Measurements from ENCODE around the gene MKNK2. TPM values are rescaled to one million over a fixed set of nuclear protein-coding genes. Genes with fewer than 3 reads are reported as not detected.

The MKNK2 gene
- total RNA-seq, 1 experiment from 2014 or later = 271 TPM

GRCh38 chr19:2032296-2032941 is 18.6 kb downstream of the MKNK2 start:
- TSS peak; percentile 68 for BruUV-seq (replicated peaks)
- no peak for TF ChIP-seq REST (IDR thresholded peaks at IDR 0.05; ENCODE audit: low read depth)
- TF ChIP-seq SRF (IDR thresholded peaks at IDR 0.05; ENCODE audit: low read depth) = no peak
- peak; percentile 91; the same call in 1 of the 2 replicates for TF ChIP-seq CBX3 (IDR thresholded peaks at IDR 0.05; ENCODE audit: low read depth)
- TF ChIP-seq YY1 (IDR thresholded peaks at IDR 0.05; ENCODE audit: extremely low read depth, insufficient replicate concordance, low read depth, low read length) = peak; percentile 69
- TF ChIP-seq SP1 (IDR thresholded peaks at IDR 0.05; ENCODE audit: low read depth) = peak; percentile 98
- peak; percentile 88 for TF ChIP-seq POLR2AphosphoS5 (IDR thresholded peaks at IDR 0.05; ENCODE audit: low read depth, low read length)
- TF ChIP-seq SIN3A (IDR thresholded peaks at IDR 0.05; ENCODE audit: low read depth) = peak; percentile 84
- TF ChIP-seq FOSL1 (IDR thresholded peaks at IDR 0.05; ENCODE audit: low read depth) = 0 out of 2 replicates have a peak, but pooled peaks have one; percentile 22
- TF ChIP-seq MAX (IDR thresholded peaks at IDR 0.05) = peak; percentile 87
- Histone ChIP-seq H3K36me3 (ENCODE audit: control insufficient read depth in 1 of 2, insufficient read depth in 2 of 2, low read length in 2 of 2) (no peaks in the 10 kb centered on the region), H3K4me2 (ENCODE audit: low read length) (peak overlapping the region; percentile 85), H3K4me3 (replicated peaks in 1 of 2; ENCODE audit: low read depth in 1 of 2, low read length in 2 of 2) (peak overlapping the region; percentile 36 to 57), H3K27ac (ENCODE audit: low read depth, low read length) (peak overlapping the region; percentile 93), H3K79me2 (ENCODE audit: insufficient read depth, low read length) (no peaks in the 10 kb centered on the region), H3K4me1 (ENCODE audit: control insufficient read depth in 1 of 2, insufficient read depth in 2 of 2, low read length in 2 of 2) (peaks cover 62 to 82% of the 10 kb centered on the region in 2 experiments), H3K27me3 (ENCODE audit: insufficient read depth, low read length) (no peaks in the 10 kb centered on the region), H2AFZ (ENCODE audit: low read depth, low read length, poor library complexity, severe bottlenecking) (no peak overlapping the region), H3K9me2 (ENCODE audit: insufficient read depth) (no peaks in the 10 kb centered on the region), H4K20me1 (ENCODE audit: insufficient read depth) (no peaks in the 10 kb centered on the region), H3K9me3 (ENCODE audit: control insufficient read depth in 1 of 2, insufficient read depth in 1 of 2, low read depth in 1 of 2, low read length in 2 of 2) (peaks cover 0 to 11% of the 10 kb centered on the region in 2 experiments; a peak in 1 of 4 replicates), H3K9ac (ENCODE audit: low read length) (peak overlapping the region; percentile 66)
- ATAC-seq (peak; percentile 64), DNase-seq (ENCODE audit: low read depth, low spot score) (peak; percentile 84)
- ChIA-PET CTCF (interaction anchor here (0.6 to 1.5 kb wide), 4 partner anchors 10 to 102 kb away, joined by 3 to 6 read pairs (median 4); no protein-coding TSS in a partner anchor), RAD21 (ENCODE audit: low non-redundant PET in 1 of 2, low total read pairs in 2 of 2, uncharacterized antibody in 2 of 2, unreplicated experiment in 2 of 2) (no interaction called here), POLR2A (interaction anchor here (0.6 to 2.6 kb wide), 10 partner anchors 9 to 443 kb away, joined by 3 to 14 read pairs (median 5); partner anchors contain the start of genes ADAT3, GADD45B, MKNK2 and SCAMP4)
- intact Hi-C loops (cut with micrococcal nuclease) = loop anchor here (5.0 kb wide), 1 partner anchor 120 kb away; the partner anchor contains the start of gene AP3D1
